Activated naive CD4-positive, alpha-beta T cell treated with anti-CD3 and anti-CD28 coated beads for 36 hours (primary cell): ENCODE data around the gene ARHGAP8. TPM values are rescaled to one million over a fixed set of nuclear protein-coding genes. Genes with fewer than 3 reads are reported as not detected.

Source experiments
- CTCF ChIA-PET: fragments of 350-600 bp; sonication (Branson Sonifier 250); formaldehyde crosslinking; loops from one replicate; lab custom pipeline; 2021; ENCODE audit warnings: antibody characterized with exemption; lab: Charles Lee
- DNase-seq: peaks from one replicate; pipeline ENCODE4 v3.0.0-alpha.2; 2020
- H3K27ac Mint-ChIP-seq: one replicate; pipeline ENCODE4 v1.8.0; 2021; ENCODE audit warnings: mild to moderate bottlenecking, mixed read lengths
- H3K27me3 Mint-ChIP-seq: one replicate; pipeline ENCODE4 v1.8.0; 2021; ENCODE audit warnings: low read depth, mixed read lengths
- H3K36me3 Mint-ChIP-seq: one replicate; pipeline ENCODE4 v1.8.0; 2021; ENCODE audit warnings: low read depth, mixed read lengths
- H3K4me1 Mint-ChIP-seq: one replicate; pipeline ENCODE4 v1.8.0; 2021; ENCODE audit warnings: low read depth, mixed read lengths
- H3K4me3 Mint-ChIP-seq: one replicate; pipeline ENCODE4 v1.8.0; 2021; ENCODE audit warnings: mild to moderate bottlenecking, moderate library complexity, mixed read lengths
- H3K9me3 Mint-ChIP-seq: one replicate; pipeline ENCODE4 v1.8.0; 2021; ENCODE audit warnings: mixed read lengths
- intact Hi-C: fragments of 100-400 bp; cut with micrococcal nuclease; formaldehyde crosslinking; loops from one replicate; pipeline ENCODE4 v1.15.1; 2023
- total RNA-seq, 2 experiments: library from RNA; stranded (reverse); gene quantifications; one replicate each; pipeline ENCODE4 v1.2.3, GENCODE V29; 2021

Gene ARHGAP8
- total RNA-seq, 2 experiments from 2014 or later: 1.6 to 2.7 TPM

GRCh38 chr22:44870021-44870420 is 117.6 kb downstream of the ARHGAP8 start:
- CTCF ChIA-PET: no interaction called here
- H3K36me3 Mint-ChIP-seq: no peaks in the 10 kb centered on the region
- H3K27me3 Mint-ChIP-seq: peaks cover 3% of the 10 kb centered on the region
- H3K27ac Mint-ChIP-seq: no peak overlapping the region
- intact Hi-C loops: no loop called here
- H3K9me3 Mint-ChIP-seq: peaks cover 3% of the 10 kb centered on the region
- H3K4me1 Mint-ChIP-seq: no peaks in the 10 kb centered on the region
- peak; percentile 39 for DNase-seq
- no peak overlapping the region for H3K4me3 Mint-ChIP-seq

- Mint-ChIP-seq H3K27ac (no peak overlapping the region), H3K4me1 (no peaks in the 10 kb centered on the region), H3K9me3 (peaks cover 7% of the 10 kb centered on the region), H3K27me3 (peaks cover 3% of the 10 kb centered on the region), H3K36me3 (no peaks in the 10 kb centered on the region), H3K4me3 (no peak overlapping the region)
- intact Hi-C loops: no loop called here
- CTCF ChIA-PET: no interaction called here
- no peak for DNase-seq
These were observed 119.4 kb downstream of the ARHGAP8 start for GRCh38 chr22:44871782-44872181.

- DNase-seq: no peak
- H3K27ac Mint-ChIP-seq: no peak overlapping the region
- H3K36me3 Mint-ChIP-seq: no peaks in the 10 kb centered on the region
- CTCF ChIA-PET: no interaction called here
- no peaks in the 10 kb centered on the region for H3K4me1 Mint-ChIP-seq
- intact Hi-C loops: no loop called here
- no peaks in the 10 kb centered on the region for H3K27me3 Mint-ChIP-seq
- H3K9me3 Mint-ChIP-seq: peaks cover 5% of the 10 kb centered on the region
- no peak overlapping the region for H3K4me3 Mint-ChIP-seq
These were observed 124.5 kb downstream of the ARHGAP8 start for GRCh38 chr22:44876921-44877320.

- H3K9me3 Mint-ChIP-seq: peaks cover 5% of the 10 kb centered on the region
- H3K4me3 Mint-ChIP-seq: no peak overlapping the region
- no peaks in the 10 kb centered on the region for H3K27me3 Mint-ChIP-seq
- no peaks in the 10 kb centered on the region for H3K4me1 Mint-ChIP-seq
- CTCF ChIA-PET: interaction anchor here (0.6 kb wide), 1 partner anchor 180 kb away, joined by 3 read pairs; no protein-coding TSS in a partner anchor
- no peak overlapping the region for H3K27ac Mint-ChIP-seq
- intact Hi-C loops: no loop called here
- H3K36me3 Mint-ChIP-seq: no peaks in the 10 kb centered on the region
- DNase-seq: no peak
These were observed 126.3 kb downstream of the ARHGAP8 start for GRCh38 chr22:44878483-44879300.

GRCh38 chr22:44879301-44879680 is 126.9 kb downstream of the ARHGAP8 start:
- intact Hi-C loops: no loop called here
- Mint-ChIP-seq H3K4me3 (no peak overlapping the region), H3K9me3 (peaks cover 5% of the 10 kb centered on the region), H3K36me3 (no peaks in the 10 kb centered on the region), H3K4me1 (no peaks in the 10 kb centered on the region), H3K27me3 (no peaks in the 10 kb centered on the region), H3K27ac (no peak overlapping the region)
- no peak for DNase-seq
- CTCF ChIA-PET: interaction anchor here (0.6 kb wide), 1 partner anchor 57 kb away, joined by 3 read pairs; no protein-coding TSS in a partner anchor

- H3K27me3 Mint-ChIP-seq: no peaks in the 10 kb centered on the region
- peaks cover 5% of the 10 kb centered on the region for H3K9me3 Mint-ChIP-seq
- no peak overlapping the region for H3K27ac Mint-ChIP-seq
- H3K4me3 Mint-ChIP-seq: no peak overlapping the region
- CTCF ChIA-PET: no interaction called here
- DNase-seq: no peak
- intact Hi-C loops: no loop called here
- no peaks in the 10 kb centered on the region for H3K36me3 Mint-ChIP-seq
- H3K4me1 Mint-ChIP-seq: no peaks in the 10 kb centered on the region
These were observed 128.4 kb downstream of the ARHGAP8 start for GRCh38 chr22:44880610-44881290.

GRCh38 chr22:44881624-44882023 is 129.2 kb downstream of the ARHGAP8 start:
- Mint-ChIP-seq H3K36me3 (no peaks in the 10 kb centered on the region), H3K4me3 (no peak overlapping the region), H3K4me1 (no peaks in the 10 kb centered on the region), H3K27me3 (no peaks in the 10 kb centered on the region), H3K9me3 (peaks cover 3% of the 10 kb centered on the region), H3K27ac (no peak overlapping the region)
- intact Hi-C loops: no loop called here
- CTCF ChIA-PET: interaction anchor here (0.6 kb wide), 1 partner anchor 65 kb away, joined by 3 read pairs; no protein-coding TSS in a partner anchor
- no peak for DNase-seq

- H3K36me3 Mint-ChIP-seq: no peaks in the 10 kb centered on the region
- H3K27me3 Mint-ChIP-seq: no peaks in the 10 kb centered on the region
- no peak overlapping the region for H3K27ac Mint-ChIP-seq
- no peak overlapping the region for H3K4me3 Mint-ChIP-seq
- H3K9me3 Mint-ChIP-seq: no peaks in the 10 kb centered on the region
- DNase-seq: no peak
- CTCF ChIA-PET: no interaction called here
- intact Hi-C loops: no loop called here
- H3K4me1 Mint-ChIP-seq: no peaks in the 10 kb centered on the region
These were observed 130.0 kb downstream of the ARHGAP8 start for GRCh38 chr22:44882226-44882905.

- DNase-seq: no peak
- H3K9me3 Mint-ChIP-seq: no peaks in the 10 kb centered on the region
- H3K27me3 Mint-ChIP-seq: no peaks in the 10 kb centered on the region
- CTCF ChIA-PET: no interaction called here
- H3K4me3 Mint-ChIP-seq: no peak overlapping the region
- intact Hi-C loops: no loop called here
- no peak overlapping the region for H3K27ac Mint-ChIP-seq
- H3K4me1 Mint-ChIP-seq: no peaks in the 10 kb centered on the region
- H3K36me3 Mint-ChIP-seq: no peaks in the 10 kb centered on the region
These were observed 130.6 kb downstream of the ARHGAP8 start for GRCh38 chr22:44883011-44883421.

GRCh38 chr22:44884562-44884961 is 132.2 kb downstream of the ARHGAP8 start:
- no peak for DNase-seq
- no peaks in the 10 kb centered on the region for H3K4me1 Mint-ChIP-seq
- H3K27ac Mint-ChIP-seq: no peak overlapping the region
- CTCF ChIA-PET: no interaction called here
- no peak overlapping the region for H3K4me3 Mint-ChIP-seq
- intact Hi-C loops: no loop called here
- H3K27me3 Mint-ChIP-seq: no peaks in the 10 kb centered on the region
- H3K9me3 Mint-ChIP-seq: no peaks in the 10 kb centered on the region
- H3K36me3 Mint-ChIP-seq: no peaks in the 10 kb centered on the region

GRCh38 chr22:44884968-44885805 is 132.8 kb downstream of the ARHGAP8 start:
- Mint-ChIP-seq H3K27me3 (no peaks in the 10 kb centered on the region), H3K36me3 (no peaks in the 10 kb centered on the region), H3K4me3 (no peak overlapping the region), H3K4me1 (no peaks in the 10 kb centered on the region), H3K27ac (no peak overlapping the region), H3K9me3 (no peaks in the 10 kb centered on the region)
- CTCF ChIA-PET: no interaction called here
- intact Hi-C loops: no loop called here
- no peak for DNase-seq
